Esophagus muscularis mucosa (tissue), 3 donors: ENCODE results near the gene TTC3.

Experiments used
- POLR2A ChIP-seq: fragments of 450-650 bp; IDR thresholded peaks from one replicate; pipeline ENCODE4 v1.6.1; 2017; ENCODE audit warnings: antibody characterized with exemption, moderate library complexity, mild to moderate bottlenecking, low read depth
- POLR2AphosphoS5 ChIP-seq, 2 donors: sonication (generic); formaldehyde crosslinking; IDR thresholded peaks; one replicate each; pipeline ENCODE4 v1.6.1; 2017; ENCODE audit warnings: antibody characterized with exemption in 2 of 2
- TF ChIP-seq, protein P1 (sequence below), 3 experiments: fragments of 200-600 bp in 2 of 3; fragments of 450-650 bp in 1 of 3; sonication (generic) in 2 of 3; IDR thresholded peaks; one replicate each; pipeline ENCODE4 v1.5.1; 2017 to 2019; ENCODE audit warnings: antibody characterized with exemption in 3 of 3, mild to moderate bottlenecking in 2 of 3, moderate library complexity in 1 of 3

GRCh38 chr21:37075214-37075770 is 2.2 kb downstream of the TTC3 start:
- TF ChIP-seq, protein P1, sequence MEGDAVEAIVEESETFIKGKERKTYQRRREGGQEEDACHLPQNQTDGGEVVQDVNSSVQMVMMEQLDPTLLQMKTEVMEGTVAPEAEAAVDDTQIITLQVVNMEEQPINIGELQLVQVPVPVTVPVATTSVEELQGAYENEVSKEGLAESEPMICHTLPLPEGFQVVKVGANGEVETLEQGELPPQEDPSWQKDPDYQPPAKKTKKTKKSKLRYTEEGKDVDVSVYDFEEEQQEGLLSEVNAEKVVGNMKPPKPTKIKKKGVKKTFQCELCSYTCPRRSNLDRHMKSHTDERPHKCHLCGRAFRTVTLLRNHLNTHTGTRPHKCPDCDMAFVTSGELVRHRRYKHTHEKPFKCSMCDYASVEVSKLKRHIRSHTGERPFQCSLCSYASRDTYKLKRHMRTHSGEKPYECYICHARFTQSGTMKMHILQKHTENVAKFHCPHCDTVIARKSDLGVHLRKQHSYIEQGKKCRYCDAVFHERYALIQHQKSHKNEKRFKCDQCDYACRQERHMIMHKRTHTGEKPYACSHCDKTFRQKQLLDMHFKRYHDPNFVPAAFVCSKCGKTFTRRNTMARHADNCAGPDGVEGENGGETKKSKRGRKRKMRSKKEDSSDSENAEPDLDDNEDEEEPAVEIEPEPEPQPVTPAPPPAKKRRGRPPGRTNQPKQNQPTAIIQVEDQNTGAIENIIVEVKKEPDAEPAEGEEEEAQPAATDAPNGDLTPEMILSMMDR (IDR thresholded peaks at IDR 0.05): no peak
- no peak for TF ChIP-seq POLR2AphosphoS5 (IDR thresholded peaks at IDR 0.05)
- TF ChIP-seq POLR2A: no peak
